ENCODE measurements around the gene NAGS. TPM values are rescaled to one million over a fixed set of nuclear protein-coding genes. Genes with fewer than 3 reads are reported as not detected.
"Not testable (repeated sequence)": the region's sequence is repeated elsewhere in the genome, so short reads cannot be mapped to it uniquely, and the experiment has no call there.

The NAGS gene
- total RNA-seq, 1 donor from 2014 or later, result 0.80 TPM

DNA sequence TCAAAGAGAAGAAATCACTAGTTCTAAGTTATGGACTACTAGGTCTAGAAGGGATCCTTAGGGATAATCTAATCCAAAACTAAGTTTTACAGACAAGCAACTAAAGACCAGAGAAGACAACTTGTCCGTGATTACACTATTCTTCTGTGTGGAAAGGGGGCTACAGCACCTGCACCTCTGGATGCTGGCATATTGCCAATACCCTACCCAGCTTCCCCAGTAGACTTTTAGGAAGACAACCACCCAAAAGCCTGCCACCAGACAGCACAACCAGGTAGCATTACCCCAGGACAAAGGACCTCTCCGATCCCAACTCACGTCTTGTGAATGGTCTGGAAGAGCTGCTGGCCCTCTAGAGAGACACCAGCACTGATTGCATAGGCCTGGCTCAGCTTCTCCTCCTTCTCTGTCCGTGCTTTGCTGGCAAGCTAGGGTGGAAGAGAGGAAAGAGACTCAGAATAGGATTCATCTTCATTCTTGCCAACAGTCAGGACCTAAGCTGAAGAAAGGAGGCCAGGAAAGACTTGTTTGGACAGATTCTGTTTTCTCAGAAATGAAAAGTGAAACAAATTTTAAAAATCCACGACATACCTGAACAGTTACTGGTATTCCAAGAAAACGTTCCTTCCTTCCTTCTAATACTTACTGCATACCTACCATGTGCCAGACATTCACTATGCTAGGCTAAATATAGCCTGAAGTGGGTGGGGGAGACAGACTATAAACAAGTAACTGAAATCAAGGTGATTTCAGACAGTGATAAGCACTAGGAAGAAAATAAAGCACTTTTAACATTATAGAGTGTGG is 35.6 kb downstream of the NAGS start:
- no peak for DNase-seq (ENCODE audit: low spot score)

DNA sequence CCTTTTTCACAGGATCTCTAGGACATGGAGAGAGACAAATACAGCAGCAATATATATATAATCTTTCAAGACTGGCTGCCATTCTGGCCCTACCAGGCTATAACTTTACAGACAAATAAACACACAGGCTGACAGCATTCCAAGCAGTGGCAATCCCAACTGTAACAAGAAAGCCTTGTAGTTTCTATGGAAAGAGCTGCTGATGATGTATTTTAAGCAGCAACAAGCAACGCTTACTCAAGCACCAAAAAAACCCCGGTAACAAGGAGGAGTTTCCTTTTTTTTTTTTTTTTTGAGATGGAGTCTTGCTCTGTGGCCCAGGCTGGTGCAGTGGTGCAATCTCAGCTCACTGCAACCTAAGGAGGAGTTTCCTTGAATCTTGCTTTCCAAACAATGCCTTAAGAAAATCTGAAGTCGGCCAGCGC is 38.9 kb downstream of the NAGS start:
- peak; percentile 43 for DNase-seq (ENCODE audit: low spot score)

DNA sequence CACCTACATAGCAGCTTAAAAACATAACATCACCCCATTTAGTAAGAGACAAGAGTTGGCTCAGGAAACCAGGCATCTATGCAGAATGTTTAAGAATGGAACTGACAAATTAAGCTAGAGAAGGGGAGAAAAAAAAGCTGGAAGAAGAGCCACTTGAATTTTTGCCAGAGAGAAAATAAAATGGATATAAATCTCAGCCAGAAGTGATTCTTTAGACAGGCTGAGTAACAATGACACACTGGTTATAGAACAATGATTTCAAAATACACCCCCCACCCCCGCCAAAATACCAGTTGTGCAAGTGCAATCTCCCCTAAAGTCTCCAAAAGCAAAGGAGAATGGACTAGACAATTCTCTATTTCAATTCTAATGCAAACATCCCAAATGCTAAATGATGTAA is 39.6 kb downstream of the NAGS start:
- no peak for DNase-seq (ENCODE audit: low spot score)

DNA sequence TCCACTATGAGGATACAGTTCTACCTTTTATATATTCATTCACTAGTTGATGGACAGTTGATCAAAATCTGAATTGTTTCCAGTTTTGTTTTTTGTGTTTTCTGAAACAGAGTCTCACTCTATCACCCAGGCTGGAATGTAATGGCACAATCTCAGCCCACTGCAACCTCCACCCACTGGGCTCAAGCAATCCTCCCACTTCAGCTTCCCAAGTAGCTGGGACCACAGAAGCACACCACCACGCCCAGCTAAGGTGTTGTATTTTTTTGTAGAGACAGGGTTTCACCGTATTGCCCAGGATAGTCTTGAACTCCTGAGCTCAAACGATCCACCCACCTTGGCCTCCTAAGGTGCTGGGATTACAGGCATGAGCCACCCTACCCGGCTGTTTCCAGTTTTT is 41.1 kb downstream of the NAGS start:
- no peak for DNase-seq (ENCODE audit: low spot score)

DNA sequence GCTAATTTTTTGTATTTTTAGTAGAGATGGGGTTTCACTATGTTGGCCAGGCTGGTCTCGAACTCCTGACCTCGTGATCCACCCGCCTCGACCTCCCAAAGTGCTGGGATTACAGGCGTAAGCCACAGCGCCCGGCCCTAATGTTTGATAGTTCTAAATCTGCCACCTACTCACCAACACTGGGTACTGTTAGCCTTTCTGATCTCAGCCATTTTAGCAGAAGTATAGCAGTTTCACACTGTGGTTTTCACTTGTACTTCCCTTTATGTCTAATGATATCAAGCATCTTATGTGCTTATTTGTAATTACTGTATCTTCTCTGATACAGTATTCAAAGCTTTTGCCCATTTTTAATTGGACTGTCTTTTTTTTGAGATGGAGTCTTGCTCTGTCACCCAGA is 42.5 kb downstream of the NAGS start:
- DNase-seq (ENCODE audit: low spot score), result not testable (repeated sequence)

DNA sequence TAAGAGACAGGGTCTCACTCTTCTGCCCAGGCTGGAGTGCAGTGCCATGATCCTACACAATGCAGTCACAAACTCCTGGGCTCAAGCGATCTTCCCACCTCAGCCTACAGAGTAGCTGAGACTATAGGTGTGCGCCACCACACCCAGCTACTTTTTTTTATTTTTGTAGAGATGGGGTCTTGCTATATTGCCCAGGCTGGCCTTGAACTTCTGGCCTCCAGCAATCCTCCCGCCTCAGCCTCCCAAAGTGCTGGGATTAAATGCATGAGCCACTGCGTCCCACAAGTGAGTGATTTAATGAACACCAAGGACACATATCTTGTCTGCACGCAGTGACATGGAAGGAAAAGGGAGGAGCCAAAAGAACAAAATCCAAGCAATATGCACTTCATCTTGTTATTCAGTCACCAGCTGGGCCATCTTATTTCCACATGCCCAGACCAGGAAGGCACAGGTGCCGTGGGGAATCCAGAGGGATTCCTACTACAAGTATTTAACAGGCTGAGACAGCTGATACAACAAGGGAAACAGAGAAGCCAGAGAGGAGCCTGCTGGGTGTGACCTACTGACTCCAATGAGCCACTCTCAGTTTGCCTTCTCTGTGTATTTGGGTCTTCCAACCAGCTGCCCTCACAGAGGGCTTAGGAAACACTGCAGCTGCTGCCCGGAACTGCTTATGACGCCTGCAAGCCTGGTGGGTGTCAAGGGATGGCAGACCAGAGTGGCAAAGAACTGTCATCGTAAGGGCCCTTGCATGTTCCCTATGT is 45.1 kb downstream of the NAGS start:
- no peak for DNase-seq (ENCODE audit: low spot score)

DNA sequence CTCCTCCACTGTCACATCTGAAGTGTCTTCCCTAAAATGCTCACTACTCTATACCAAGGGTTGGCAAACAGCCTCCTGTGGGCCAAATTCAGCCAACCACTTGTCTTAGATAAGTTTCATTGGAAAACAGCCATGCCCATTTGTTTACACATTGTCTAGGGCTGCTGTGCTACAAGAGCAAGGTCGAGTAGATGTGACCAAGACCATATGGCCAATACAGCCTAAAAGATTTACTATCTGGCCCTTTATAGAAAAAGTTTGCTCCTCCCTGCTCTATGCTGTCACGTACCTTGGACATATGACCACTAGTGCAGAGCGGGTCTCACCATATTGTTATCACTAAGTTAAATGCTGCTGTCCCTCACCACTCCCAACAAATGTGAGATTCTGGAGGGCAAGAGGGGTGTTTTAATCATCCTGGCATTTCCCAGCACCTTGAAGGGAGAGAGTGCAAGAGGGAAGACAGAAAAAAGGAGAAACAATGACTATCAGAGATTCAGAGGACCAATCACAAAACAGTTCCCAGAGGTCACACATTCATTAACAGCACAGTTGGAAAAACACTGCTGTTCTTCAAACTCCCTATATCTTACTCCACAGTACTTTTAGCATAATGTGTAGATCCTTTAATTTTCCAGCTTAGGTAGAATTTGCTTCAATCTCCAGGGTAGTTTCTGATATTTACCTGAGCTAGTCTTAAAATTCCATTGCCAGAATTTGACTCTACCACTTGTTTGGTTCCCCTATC is 48.9 kb downstream of the NAGS start:
- no peak for DNase-seq (ENCODE audit: low spot score)

Other genes with a start within 250 kb of the NAGS start
- not detected for gene SOST, start 245.8 kb upstream of the NAGS start, total RNA-seq
- gene DUSP3, start 225.6 kb upstream of the NAGS start, total RNA-seq, result 103 TPM
- gene CFAP97D1, start 224.2 kb upstream of the NAGS start, total RNA-seq, result not detected
- gene MPP3, start 171.5 kb upstream of the NAGS start, total RNA-seq, result 22.3 TPM
- gene CD300LG, start 157.4 kb upstream of the NAGS start, total RNA-seq, result 121 TPM
- gene MPP2, start 97.1 kb upstream of the NAGS start, total RNA-seq, result 2.3 TPM
- not detected for gene PPY, start 62.1 kb upstream of the NAGS start, total RNA-seq
- gene PYY, start 50.7 kb upstream of the NAGS start, total RNA-seq, result not detected
- gene TMEM101, start 10.3 kb downstream of the NAGS start, total RNA-seq, result 15.4 TPM
- gene LSM12, start 62.0 kb downstream of the NAGS start, total RNA-seq, result 55.4 TPM
- 56.7 TPM for gene G6PC3, start 66.1 kb downstream of the NAGS start, total RNA-seq
- 34.9 TPM for gene HDAC5, start 119.0 kb downstream of the NAGS start, total RNA-seq
- 0.74 TPM for gene HROB, start 137.3 kb downstream of the NAGS start, total RNA-seq
- not detected for gene ASB16, start 166.1 kb downstream of the NAGS start, total RNA-seq
- gene TMUB2, start 182.3 kb downstream of the NAGS start, total RNA-seq, result 35.8 TPM
- 64.5 TPM for gene ATXN7L3, start 195.3 kb downstream of the NAGS start, total RNA-seq
- 41.2 TPM for gene UBTF, start 215.1 kb downstream of the NAGS start, total RNA-seq

Data from mesenteric fat pad (tissue), 1 donor.